DMS153 (cell line): ENCODE measurements around the gene TMEM167B.
"Not testable (repeated sequence)": the region's sequence is repeated elsewhere in the genome, so short reads cannot be mapped to it uniquely, and the experiment has no call there.

Experiments
- DNase-seq: peaks from one replicate; lab custom pipeline; 2025; lab: John Stamatoyannopoulos, UW

Gene TMEM167B

GRCh38 chr1:109090196-109091077 is at the start of gene TMEM167B:
Gene TMEM167B, plus strand, starts transcription at chr1:109090764. Its CDS starts 109 bp downstream, at chr1:109090873.
- DNase-seq = peak; percentile 82

- DNase-seq = no peak
These were observed 49.5 kb upstream of the TMEM167B start for GRCh38 chr1:109040989-109041620.

- DNase-seq = peak; percentile 92
These were observed 48.7 kb upstream of the TMEM167B start, which contains the start of gene WDR47 for GRCh38 chr1:109041621-109042468. Gene WDR47, minus strand, starts transcription at chr1:109042102. Its CDS starts 18,590 bp downstream, at chr1:109023512.

- DNase-seq = no peak
These were observed 45.0 kb upstream of the TMEM167B start for GRCh38 chr1:109045595-109045994.

GRCh38 chr1:109046671-109047070 is 43.9 kb upstream of the TMEM167B start:
- DNase-seq = no peak

GRCh38 chr1:109047339-109047738 is 43.2 kb upstream of the TMEM167B start:
- no peak for DNase-seq

GRCh38 chr1:109048335-109048734 is 42.2 kb upstream of the TMEM167B start:
- no peak for DNase-seq

GRCh38 chr1:109050228-109050995 is 40.2 kb upstream of the TMEM167B start:
- DNase-seq = no peak

GRCh38 chr1:109052145-109052544 is 38.4 kb upstream of the TMEM167B start:
- DNase-seq = not testable (repeated sequence)

- DNase-seq = no peak
These were observed 34.5 kb upstream of the TMEM167B start for GRCh38 chr1:109056064-109056463.

- no peak for DNase-seq
These were observed 31.5 kb upstream of the TMEM167B start for GRCh38 chr1:109059026-109059425.

- no peak for DNase-seq
These were observed 29.9 kb upstream of the TMEM167B start for GRCh38 chr1:109060707-109061106.

GRCh38 chr1:109061183-109061582 is 29.4 kb upstream of the TMEM167B start:
- no peak for DNase-seq

GRCh38 chr1:109065137-109065536 is 25.4 kb upstream of the TMEM167B start:
- no peak for DNase-seq

GRCh38 chr1:109067883-109068282 is 22.7 kb upstream of the TMEM167B start:
- DNase-seq = no peak

GRCh38 chr1:109069294-109069693 is 21.3 kb upstream of the TMEM167B start:
- DNase-seq = no peak

GRCh38 chr1:109075531-109076490 is 14.8 kb upstream of the TMEM167B start, which contains the start of gene TAF13:
Gene TAF13, minus strand, starts transcription at chr1:109076003. Its CDS starts 56 bp downstream, at chr1:109075947.
- peak; percentile 95 for DNase-seq

GRCh38 chr1:109078317-109078716 is 12.2 kb upstream of the TMEM167B start:
- no peak for DNase-seq

GRCh38 chr1:109079240-109079622 is 11.3 kb upstream of the TMEM167B start:
- DNase-seq = no peak

GRCh38 chr1:109080441-109081082 is 10.0 kb upstream of the TMEM167B start:
- DNase-seq = no peak
